GM23338 (cell line): ENCODE data around the gene EXOC6. TPM values are rescaled to one million over a fixed set of nuclear protein-coding genes. Genes with fewer than 3 reads are reported as not detected.

Source experiments
- ATAC-seq: fragments of 200-7000 bp; cut with Tn5 transposase; 3 replicates; pipeline ENCODE4 v1.9.1; 2020
- DNase-seq: peaks from one replicate; pipeline ENCODE4 v3.0.0-alpha.2; 2015; ENCODE audit warnings: low spot score
- H2AFZ ChIP-seq: fragments of 200-600 bp; sonication (generic); 2 replicates; pipeline ENCODE4 v1.8.0; 2016; ENCODE audit warnings: antibody characterized with exemption, mild to moderate bottlenecking, moderate library complexity
- H3F3A ChIP-seq: fragments of 200-600 bp; sonication (generic); replicated peaks from 2 replicates; pipeline ENCODE4 v1.8.0; 2017; ENCODE audit warnings: antibody characterized with exemption, mixed run types, low read depth
- H3K27ac ChIP-seq: fragments of 200-600 bp; sonication (generic); 2 replicates; pipeline ENCODE4 v1.6.1; 2016; ENCODE audit warnings: low read depth
- H3K27me3 ChIP-seq: fragments of 200-600 bp; sonication (generic); 2 replicates; pipeline ENCODE4 v1.8.0; 2016; ENCODE audit warnings: mild to moderate bottlenecking, mixed run types, moderate library complexity; ENCODE audit not compliant: insufficient read depth
- H3K36me3 ChIP-seq: fragments of 200-600 bp; sonication (generic); 2 replicates; pipeline ENCODE4 v1.8.0; 2016; ENCODE audit warnings: mild to moderate bottlenecking; ENCODE audit not compliant: insufficient read depth
- H3K4me1 ChIP-seq: fragments of 200-600 bp; sonication (generic); 2 replicates; pipeline ENCODE4 v1.8.0; 2016; ENCODE audit warnings: mild to moderate bottlenecking, moderate library complexity; ENCODE audit not compliant: insufficient read depth
- H3K4me2 ChIP-seq: fragments of 200-600 bp; sonication (generic); 2 replicates; pipeline ENCODE4 v1.7.1; 2017; ENCODE audit warnings: mixed run types
- H3K4me3 ChIP-seq: fragments of 200-600 bp; sonication (generic); 2 replicates; pipeline ENCODE4 v1.6.1; 2016; ENCODE audit warnings: mixed run types
- H3K79me2 ChIP-seq: fragments of 200-600 bp; sonication (generic); replicated peaks from 2 replicates; pipeline ENCODE4 v1.8.0; 2017; ENCODE audit warnings: mild to moderate bottlenecking; ENCODE audit not compliant: insufficient read depth
- H3K9me2 ChIP-seq: fragments of 200-600 bp; sonication (generic); 2 replicates; pipeline ENCODE4 v1.8.0; 2017; ENCODE audit not compliant: insufficient read depth
- H4K20me1 ChIP-seq: fragments of 200-600 bp; sonication (generic); replicated peaks from 2 replicates; pipeline ENCODE4 v1.8.0; 2017; ENCODE audit warnings: mild to moderate bottlenecking; ENCODE audit not compliant: insufficient read depth
- H3K27ac Mint-ChIP-seq: 2 replicates; pipeline ENCODE4 v1.8.0; 2020; ENCODE audit warnings: inconsistent platforms, mild to moderate bottlenecking, moderate library complexity, mixed read lengths
- H3K27me3 Mint-ChIP-seq: 3 replicates; pipeline ENCODE4 v1.8.0; 2022; ENCODE audit warnings: low read depth, mild to moderate bottlenecking, moderate library complexity, mixed read lengths, inconsistent platforms; ENCODE audit not compliant: insufficient read depth, poor library complexity
- H3K36me3 Mint-ChIP-seq: 3 replicates; pipeline ENCODE4 v1.8.0; 2021; ENCODE audit warnings: low read depth, mild to moderate bottlenecking, inconsistent platforms, moderate library complexity, mixed read lengths
- H3K4me1 Mint-ChIP-seq: 3 replicates; pipeline ENCODE4 v1.8.0; 2020; ENCODE audit warnings: mild to moderate bottlenecking, inconsistent platforms, mixed read lengths
- H3K4me3 Mint-ChIP-seq: 3 replicates; pipeline ENCODE4 v1.8.0; 2021; ENCODE audit warnings: moderate library complexity, mild to moderate bottlenecking, inconsistent platforms, mixed read lengths
- H3K9me3 Mint-ChIP-seq: 3 replicates; pipeline ENCODE4 v1.8.0; 2020; ENCODE audit warnings: moderate library complexity, mild to moderate bottlenecking, inconsistent platforms, mixed read lengths
- CREB1 ChIP-seq: fragments of 250-450 bp; sonication (Bioruptor Pico); IDR thresholded peaks from 2 replicates; pipeline ENCODE4 v1.5.0; 2020; ENCODE audit warnings: low read depth, mild to moderate bottlenecking, moderate library complexity
- EZH2 ChIP-seq: fragments of 200-600 bp; sonication (generic); IDR thresholded peaks from one replicate; pipeline ENCODE4 v1.8.0; 2017; ENCODE audit warnings: antibody characterized with exemption, mild to moderate bottlenecking, low read depth; ENCODE audit not compliant: unreplicated experiment
- EZH2phosphoT487 ChIP-seq: fragments of 200-600 bp; sonication (generic); IDR thresholded peaks from one replicate; pipeline ENCODE4 v1.8.1; 2018; ENCODE audit warnings: antibody characterized with exemption; ENCODE audit not compliant: unreplicated experiment
- STAT1 ChIP-seq: IDR thresholded peaks from one replicate; pipeline ENCODE4 v1.6.1; 2016; ENCODE audit warnings: antibody characterized with exemption; ENCODE audit not compliant: unreplicated experiment
- ZNF114 ChIP-seq: fragments of 250-450 bp; sonication (Bioruptor Pico); IDR thresholded peaks from 2 replicates; pipeline ENCODE4 v1.5.0; 2020; ENCODE audit warnings: mild to moderate bottlenecking, moderate library complexity
- polyA plus RNA-seq: library from polyadenylated mRNA; unstranded; fragments of >200 nt; fragmentation: Nextera tagmentation; extraction: Ambion mirVana; gene quantifications from 2 replicates; pipeline ENCODE4 v1.2.1, GENCODE V29; 2016
- total RNA-seq: library from RNA; depleted of rRNA; stranded (reverse); fragments of >200 nt; shearing (Covaris generic); gene quantifications from 2 replicates; pipeline ENCODE4 v1.2.3, GENCODE V29; 2014
- TF ChIP-seq, protein P1 (sequence below), 2 experiments: fragments of 200-600 bp in 1 of 2; sonication (generic) in 1 of 2; conservative IDR thresholded peaks; 2 replicates each; pipeline versions ENCODE4 v1.5.1 to v1.6.1; 2016 to 2017; ENCODE audit warnings: antibody characterized with exemption in 2 of 2, low read depth in 2 of 2, mild to moderate bottlenecking in 2 of 2, moderate library complexity in 1 of 2

The EXOC6 gene
- total and polyA plus RNA-seq, 2 experiments from 2014 or later = 5.0 to 6.0 TPM

DNA sequence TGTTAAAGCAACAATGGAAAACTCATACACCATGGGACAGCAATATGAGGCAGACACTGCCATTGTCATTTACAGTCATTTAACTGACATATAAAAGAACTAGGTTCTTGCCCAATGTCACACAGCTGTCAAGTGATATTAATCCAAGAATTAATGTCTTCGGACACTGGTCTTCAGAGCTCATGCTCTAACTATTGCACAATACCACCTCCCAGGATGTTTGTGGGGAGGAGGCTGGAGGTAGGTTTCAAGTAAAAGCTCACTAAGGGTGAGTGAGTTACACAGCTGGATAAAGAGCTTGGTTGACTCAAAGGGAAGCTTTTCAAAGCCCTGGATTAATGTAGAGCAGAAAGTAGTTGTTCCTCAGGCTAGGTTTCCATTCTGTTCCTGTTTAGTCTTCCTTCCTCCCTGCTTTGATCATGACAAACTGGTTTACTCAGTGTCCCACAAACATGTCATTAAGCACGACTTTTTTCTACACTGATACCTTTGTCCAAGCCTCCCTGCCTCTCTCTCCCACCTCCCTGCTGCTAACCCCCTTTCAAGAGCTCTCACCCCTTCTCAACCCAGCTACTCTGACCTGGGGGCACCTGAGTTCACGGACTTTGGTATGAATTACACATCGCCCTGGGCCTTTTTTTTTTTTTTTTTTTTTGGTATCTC, 987 bp upstream of the EXOC6 start:
- H2AFZ ChIP-seq = no peak overlapping the region
- H3K36me3 Mint-ChIP-seq = no peaks in the 10 kb centered on the region
- H3K27ac Mint-ChIP-seq = no peak overlapping the region
- H3K27me3 ChIP-seq = peaks cover 46% of the 10 kb centered on the region
- H3K4me1 ChIP-seq = peaks cover 13% of the 10 kb centered on the region; the same call in 1 of the 2 replicates
- H3F3A ChIP-seq = no peaks in the 10 kb centered on the region
- DNase-seq = no peak
- H3K4me2 ChIP-seq = peak overlapping the region; percentile 93
- H3K9me3 Mint-ChIP-seq = peaks cover 4% of the 10 kb centered on the region; the same call in 2 of the 3 replicates
- no peaks in the 10 kb centered on the region; the same call in 1 of the 2 replicates for H4K20me1 ChIP-seq
- no peak for TF ChIP-seq EZH2
- no peak for TF ChIP-seq STAT1
- no peaks in the 10 kb centered on the region for H3K36me3 ChIP-seq
- H3K27me3 Mint-ChIP-seq = peaks cover 27% of the 10 kb centered on the region
- H3K27ac ChIP-seq = no peak overlapping the region
- H3K79me2 ChIP-seq = no peaks in the 10 kb centered on the region
- no peaks in the 10 kb centered on the region for H3K9me2 ChIP-seq
- H3K4me1 Mint-ChIP-seq = peaks cover 13% of the 10 kb centered on the region; the same call in 2 of the 3 replicates
- no peak overlapping the region for H3K4me3 ChIP-seq
- peak overlapping the region; percentile 86 for H3K4me3 Mint-ChIP-seq
- no peak for ATAC-seq

DNA sequence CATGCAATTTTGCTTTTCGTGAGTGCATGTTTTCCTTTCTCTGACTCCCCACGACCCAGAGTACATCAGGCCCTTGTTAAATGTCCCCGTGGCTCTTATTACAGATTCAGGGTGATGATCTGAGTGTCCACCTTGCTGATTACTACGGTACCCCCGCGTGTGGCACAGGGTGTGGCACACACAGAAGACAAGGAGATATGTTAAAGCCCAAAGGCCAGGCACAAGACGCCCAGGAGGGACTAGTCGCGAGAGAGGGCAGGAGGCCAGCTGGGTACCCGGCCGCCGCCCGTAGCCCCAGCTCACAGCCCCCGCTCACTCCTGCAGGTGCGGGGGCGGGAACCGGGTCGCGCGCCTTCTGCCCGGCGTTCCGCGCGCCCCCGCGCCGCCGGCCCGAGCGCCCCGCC, 281 bp upstream of the EXOC6 start:
- no peaks in the 10 kb centered on the region; the same call in 1 of the 2 replicates for H4K20me1 ChIP-seq
- peaks cover 11% of the 10 kb centered on the region; the same call in 2 of the 3 replicates for H3K4me1 Mint-ChIP-seq
- peaks cover 27% of the 10 kb centered on the region for H3K27me3 Mint-ChIP-seq
- H3K4me1 ChIP-seq = peaks cover 13% of the 10 kb centered on the region; the same call in 1 of the 2 replicates
- H3K4me3 ChIP-seq = peak overlapping the region; percentile 77
- no peaks in the 10 kb centered on the region for H3K36me3 ChIP-seq
- DNase-seq (no peak), ATAC-seq (peak; percentile 65)
- peak overlapping the region; percentile 93 for H3K4me2 ChIP-seq
- peak overlapping the region; percentile 86 for H3K4me3 Mint-ChIP-seq
- H3F3A ChIP-seq = no peaks in the 10 kb centered on the region
- H2AFZ ChIP-seq = peak overlapping the region; percentile 100
- TF ChIP-seq, protein P1, sequence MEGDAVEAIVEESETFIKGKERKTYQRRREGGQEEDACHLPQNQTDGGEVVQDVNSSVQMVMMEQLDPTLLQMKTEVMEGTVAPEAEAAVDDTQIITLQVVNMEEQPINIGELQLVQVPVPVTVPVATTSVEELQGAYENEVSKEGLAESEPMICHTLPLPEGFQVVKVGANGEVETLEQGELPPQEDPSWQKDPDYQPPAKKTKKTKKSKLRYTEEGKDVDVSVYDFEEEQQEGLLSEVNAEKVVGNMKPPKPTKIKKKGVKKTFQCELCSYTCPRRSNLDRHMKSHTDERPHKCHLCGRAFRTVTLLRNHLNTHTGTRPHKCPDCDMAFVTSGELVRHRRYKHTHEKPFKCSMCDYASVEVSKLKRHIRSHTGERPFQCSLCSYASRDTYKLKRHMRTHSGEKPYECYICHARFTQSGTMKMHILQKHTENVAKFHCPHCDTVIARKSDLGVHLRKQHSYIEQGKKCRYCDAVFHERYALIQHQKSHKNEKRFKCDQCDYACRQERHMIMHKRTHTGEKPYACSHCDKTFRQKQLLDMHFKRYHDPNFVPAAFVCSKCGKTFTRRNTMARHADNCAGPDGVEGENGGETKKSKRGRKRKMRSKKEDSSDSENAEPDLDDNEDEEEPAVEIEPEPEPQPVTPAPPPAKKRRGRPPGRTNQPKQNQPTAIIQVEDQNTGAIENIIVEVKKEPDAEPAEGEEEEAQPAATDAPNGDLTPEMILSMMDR (conservative IDR thresholded peaks at IDR 0.05; ENCODE audit: low read depth in 2 of 2) = no peak
- H3K9me3 Mint-ChIP-seq = peaks cover 4% of the 10 kb centered on the region; the same call in 2 of the 3 replicates
- H3K27me3 ChIP-seq = peaks cover 51% of the 10 kb centered on the region
- no peaks in the 10 kb centered on the region for H3K36me3 Mint-ChIP-seq
- H3K79me2 ChIP-seq = no peaks in the 10 kb centered on the region
- H3K27ac ChIP-seq = no peak overlapping the region
- no peak overlapping the region for H3K27ac Mint-ChIP-seq
- no peaks in the 10 kb centered on the region for H3K9me2 ChIP-seq

GRCh38 chr10:92849234-92849525, 860 bp downstream of the EXOC6 start:
- Mint-ChIP-seq H3K4me1 (peaks cover 10% of the 10 kb centered on the region; the same call in 2 of the 3 replicates), H3K27ac (no peak overlapping the region), H3K4me3 (peak overlapping the region; percentile 76), H3K36me3 (no peaks in the 10 kb centered on the region), H3K27me3 (peaks cover 27% of the 10 kb centered on the region), H3K9me3 (peaks cover 4% of the 10 kb centered on the region; the same call in 2 of the 3 replicates)
- peaks cover 51% of the 10 kb centered on the region for H3K27me3 ChIP-seq
- no peaks in the 10 kb centered on the region for H3K79me2 ChIP-seq
- ATAC-seq (peak; percentile 21), DNase-seq (no peak)
- H3K27ac ChIP-seq = no peak overlapping the region
- H2AFZ ChIP-seq = peak overlapping the region; percentile 94
- peaks cover 13% of the 10 kb centered on the region; the same call in 1 of the 2 replicates for H3K4me1 ChIP-seq
- peak overlapping the region; percentile 77 for H3K4me3 ChIP-seq
- no peaks in the 10 kb centered on the region; the same call in 1 of the 2 replicates for H4K20me1 ChIP-seq
- no peaks in the 10 kb centered on the region for H3K36me3 ChIP-seq
- no peaks in the 10 kb centered on the region for H3K9me2 ChIP-seq
- peak overlapping the region; percentile 88 for H3K4me2 ChIP-seq
- H3F3A ChIP-seq = no peaks in the 10 kb centered on the region
- TF ChIP-seq, protein P1 (conservative IDR thresholded peaks at IDR 0.05; ENCODE audit: low read depth in 2 of 2) = no peak
- TF ChIP-seq EZH2 (no peak), EZH2phosphoT487 (no peak), STAT1 (no peak), ZNF114 (CRISPR knock-in tag) (no peak), CREB1 (CRISPR knock-in tag) (no peak)
